Measurements from ENCODE around the gene NABP2.

Gene NABP2

DNA sequence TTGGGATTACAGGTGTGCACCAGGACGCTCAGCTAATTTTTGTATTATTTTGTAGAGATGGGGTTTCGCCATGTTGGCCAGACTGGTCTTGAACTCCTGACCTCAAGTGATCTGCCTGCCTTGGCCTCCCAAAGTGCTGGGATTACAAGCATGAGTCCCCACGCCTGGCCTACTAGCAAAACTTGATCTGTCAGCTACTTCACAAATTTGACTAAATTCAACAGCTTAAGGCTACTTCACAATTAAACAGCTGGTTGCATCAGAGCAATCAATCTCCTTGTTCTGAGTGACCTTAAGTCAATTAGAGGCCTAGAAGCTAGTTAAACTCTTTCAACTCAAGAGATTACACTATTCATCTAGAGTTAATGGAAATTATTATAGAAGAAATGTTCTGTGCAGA, 54.8 kb downstream of the NABP2 start:
- DNase-seq (ENCODE audit: low read depth, low spot score) = no peak

Measured in smooth muscle cell of the brain vasculature (primary cell).